Measurements from ENCODE around the gene HOXC10. TPM values are rescaled to one million over a fixed set of nuclear protein-coding genes. Genes with fewer than 3 reads are reported as not detected.

Gene HOXC10
- polyA plus RNA-seq, 3 donors: not detected

DNA sequence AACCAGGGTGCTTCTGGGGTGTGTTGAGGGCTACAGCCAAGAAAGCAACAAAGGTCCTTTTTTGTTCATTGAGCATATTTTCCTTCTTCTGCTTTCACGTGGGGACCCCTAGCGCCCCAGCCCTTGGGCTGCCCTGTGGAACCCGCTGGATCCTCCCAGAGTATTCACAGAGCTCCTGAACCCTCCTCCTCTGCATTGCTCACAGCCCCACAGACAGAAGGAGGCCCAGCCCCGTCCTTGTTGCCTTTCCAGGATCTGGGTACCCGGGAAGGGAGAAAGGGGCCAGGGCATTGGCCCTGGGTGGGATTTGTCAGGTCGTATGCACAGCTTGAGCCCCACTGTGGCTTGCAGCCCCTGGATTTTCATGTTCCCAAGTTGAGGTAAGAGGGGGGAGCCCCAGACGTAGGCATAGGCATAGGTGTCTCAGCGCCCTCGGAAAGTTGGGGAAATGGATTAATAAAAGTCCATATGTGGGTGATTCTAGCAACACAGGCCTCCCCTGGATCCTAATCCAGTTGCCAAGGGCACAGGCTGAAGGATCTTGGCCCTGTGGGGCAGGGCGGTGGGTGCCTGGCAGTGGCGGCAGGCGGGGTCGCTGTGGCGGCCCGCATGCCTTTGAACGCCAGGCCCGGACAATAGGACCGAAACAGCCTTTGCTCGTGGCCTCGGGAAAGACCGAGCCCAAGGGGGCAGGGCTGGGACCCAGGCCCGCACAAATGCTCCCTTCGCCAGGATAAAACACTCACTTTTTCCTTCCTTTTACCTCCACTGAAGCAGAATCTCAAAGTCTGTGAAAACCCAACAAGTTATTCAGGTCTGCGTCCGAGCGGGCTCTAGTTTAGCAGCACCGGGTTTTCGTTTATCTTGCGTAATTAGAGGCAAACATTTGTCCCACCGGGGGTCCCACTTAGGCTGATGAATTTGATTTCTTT is 3.0 kb upstream of the HOXC10 start:
- H3K9me3 Mint-ChIP-seq: peaks cover 17 to 74% (median 65%) of the 10 kb centered on the region in 7 donors
- H3K4me3 Mint-ChIP-seq: peak overlapping the region in 1 of 2 donors; percentile 89
- intact Hi-C loops (cut with micrococcal nuclease): loop anchor here in 1 of 2 donors (10.0 kb wide), 1 partner anchor 287 kb away; no protein-coding TSS in a partner anchor
- no peak overlapping the region for H3K4me3 ChIP-seq (replicated peaks in 1 of 3; ENCODE audit: low read depth in 2 of 3, low read length in 3 of 3)
- no peaks in the 10 kb centered on the region for H3K79me2 ChIP-seq (ENCODE audit: insufficient read depth, low read length)
- H3K36me3 Mint-ChIP-seq: peaks cover 12 to 22% of the 10 kb centered on the region in 2 donors
- H3K9me3 ChIP-seq (replicated peaks in 1 of 2; ENCODE audit: control insufficient read depth in 1 of 2, insufficient read depth in 1 of 2, low read length in 2 of 2): peaks cover 53 to 91% of the 10 kb centered on the region in 2 donors
- DNase-seq: no peak
- H3K4me2 ChIP-seq (replicated peaks; ENCODE audit: extremely low read depth, low read length, poor library complexity, severe bottlenecking): no peak overlapping the region
- 13% methylated on average over 25 of the region's 30 CpGs for WGBS (ENCODE audit: insufficient coverage)
- peaks cover 89 to 100% of the 10 kb centered on the region in 2 donors for H3K27me3 ChIP-seq (ENCODE audit: control insufficient read depth in 2 of 2, insufficient read depth in 2 of 2, low read length in 2 of 2)
- peaks cover 30 to 36% of the 10 kb centered on the region in 2 donors for H3K4me1 ChIP-seq (ENCODE audit: control insufficient read depth in 1 of 2, insufficient read depth in 2 of 2, low read length in 2 of 2)
- no peak overlapping the region for H3K27ac ChIP-seq (ENCODE audit: low read depth in 1 of 2, low read length in 2 of 2)
- H3K27me3 Mint-ChIP-seq (ENCODE audit: low read depth in 3 of 3): peaks cover 97 to 100% (median 100%) of the 10 kb centered on the region in 3 donors
- H3K27ac Mint-ChIP-seq: peak overlapping the region in 2 of 7 donors; percentile 12 to 36
- H4K20me1 ChIP-seq (ENCODE audit: insufficient read depth, low read length): no peaks in the 10 kb centered on the region
- H3K36me3 ChIP-seq (replicated peaks in 1 of 2; ENCODE audit: control insufficient read depth in 1 of 2, insufficient read depth in 2 of 2, low read length in 2 of 2): no peaks in the 10 kb centered on the region
- peaks cover 32% of the 10 kb centered on the region for H3K4me1 Mint-ChIP-seq
- H2AFZ ChIP-seq (ENCODE audit: insufficient read depth, low read depth, low read length, poor library complexity, severe bottlenecking): no peak overlapping the region
- no peak overlapping the region for H3K9ac ChIP-seq (ENCODE audit: insufficient read depth, low read length, poor library complexity, severe bottlenecking)
- no peak for TF ChIP-seq CTCF (IDR thresholded peaks at IDR 0.05)

GRCh38 chr12:53982648-53983567 is 2.0 kb upstream of the HOXC10 start:
- peak overlapping the region; percentile 69 for H3K4me2 ChIP-seq (replicated peaks; ENCODE audit: extremely low read depth, low read length, poor library complexity, severe bottlenecking)
- peak overlapping the region in 1 of 3 experiments; percentile 63 for H3K4me3 ChIP-seq (replicated peaks in 1 of 3; ENCODE audit: low read depth in 2 of 3, low read length in 3 of 3)
- Mint-ChIP-seq H3K4me1 (peaks cover 32% of the 10 kb centered on the region), H3K4me3 (peak overlapping the region in 1 of 2 donors; percentile 89), H3K9me3 (peaks cover 17 to 79% (median 66%) of the 10 kb centered on the region in 7 donors), H3K36me3 (peaks cover 12 to 25% of the 10 kb centered on the region in 2 donors), H3K27ac (no peak overlapping the region), H3K27me3 (ENCODE audit: low read depth in 3 of 3) (peaks cover 98 to 100% (median 100%) of the 10 kb centered on the region in 3 donors)
- no peak overlapping the region for H3K27ac ChIP-seq (ENCODE audit: low read depth in 1 of 2, low read length in 2 of 2)
- peaks cover 30 to 36% of the 10 kb centered on the region in 2 donors for H3K4me1 ChIP-seq (ENCODE audit: control insufficient read depth in 1 of 2, insufficient read depth in 2 of 2, low read length in 2 of 2)
- H3K27me3 ChIP-seq (ENCODE audit: control insufficient read depth in 2 of 2, insufficient read depth in 2 of 2, low read length in 2 of 2): peaks cover 89 to 100% of the 10 kb centered on the region in 2 donors
- peaks cover 53 to 88% of the 10 kb centered on the region in 2 donors for H3K9me3 ChIP-seq (replicated peaks in 1 of 2; ENCODE audit: control insufficient read depth in 1 of 2, insufficient read depth in 1 of 2, low read length in 2 of 2)
- H3K36me3 ChIP-seq (replicated peaks in 1 of 2; ENCODE audit: control insufficient read depth in 1 of 2, insufficient read depth in 2 of 2, low read length in 2 of 2): no peaks in the 10 kb centered on the region
- intact Hi-C loops (cut with micrococcal nuclease): loop anchor here in 1 of 2 donors (10.0 kb wide), 1 partner anchor 288 kb away; no protein-coding TSS in a partner anchor
- H3K9ac ChIP-seq (ENCODE audit: insufficient read depth, low read length, poor library complexity, severe bottlenecking): no peak overlapping the region
- WGBS (ENCODE audit: insufficient coverage): 10% methylated on average over 11 of the region's 26 CpGs
- TF ChIP-seq CTCF (IDR thresholded peaks at IDR 0.05): no peak
- no peaks in the 10 kb centered on the region for H3K79me2 ChIP-seq (ENCODE audit: insufficient read depth, low read length)
- H4K20me1 ChIP-seq (ENCODE audit: insufficient read depth, low read length): no peaks in the 10 kb centered on the region
- no peak for DNase-seq
- no peak overlapping the region for H2AFZ ChIP-seq (ENCODE audit: insufficient read depth, low read depth, low read length, poor library complexity, severe bottlenecking)

Data from CD14-positive monocyte (primary cell).